NCI-H82 treated with DMSO at 0.1 percent for 48 hours (cell line): ENCODE data around the gene SF3B3.
"Not testable (repeated sequence)": the region's sequence is repeated elsewhere in the genome, so short reads cannot be mapped to it uniquely, and the experiment has no call there.

Experiments used
- DNase-seq: peaks from one replicate; lab custom pipeline; 2025; ENCODE audit not compliant: unreplicated experiment; lab: John Stamatoyannopoulos, UW

SF3B3 gene

DNA sequence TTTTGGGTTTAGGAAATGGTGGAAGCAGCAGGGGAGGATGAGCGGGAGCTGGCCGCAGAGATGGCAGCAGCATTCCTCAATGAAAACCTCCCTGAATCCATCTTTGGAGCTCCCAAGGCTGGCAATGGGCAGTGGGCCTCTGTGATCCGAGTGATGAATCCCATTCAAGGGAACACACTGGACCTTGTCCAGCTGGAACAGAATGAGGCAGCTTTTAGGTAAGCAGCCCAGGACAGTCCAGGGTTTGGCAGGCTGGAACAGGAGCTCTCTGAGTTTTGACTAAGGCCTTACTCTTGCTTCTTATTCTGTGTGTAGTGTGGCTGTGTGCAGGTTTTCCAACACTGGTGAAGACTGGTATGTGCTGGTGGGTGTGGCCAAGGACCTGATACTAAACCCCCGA lies 41.4 kb downstream of the SF3B3 start:
- DNase-seq: no peak

DNA sequence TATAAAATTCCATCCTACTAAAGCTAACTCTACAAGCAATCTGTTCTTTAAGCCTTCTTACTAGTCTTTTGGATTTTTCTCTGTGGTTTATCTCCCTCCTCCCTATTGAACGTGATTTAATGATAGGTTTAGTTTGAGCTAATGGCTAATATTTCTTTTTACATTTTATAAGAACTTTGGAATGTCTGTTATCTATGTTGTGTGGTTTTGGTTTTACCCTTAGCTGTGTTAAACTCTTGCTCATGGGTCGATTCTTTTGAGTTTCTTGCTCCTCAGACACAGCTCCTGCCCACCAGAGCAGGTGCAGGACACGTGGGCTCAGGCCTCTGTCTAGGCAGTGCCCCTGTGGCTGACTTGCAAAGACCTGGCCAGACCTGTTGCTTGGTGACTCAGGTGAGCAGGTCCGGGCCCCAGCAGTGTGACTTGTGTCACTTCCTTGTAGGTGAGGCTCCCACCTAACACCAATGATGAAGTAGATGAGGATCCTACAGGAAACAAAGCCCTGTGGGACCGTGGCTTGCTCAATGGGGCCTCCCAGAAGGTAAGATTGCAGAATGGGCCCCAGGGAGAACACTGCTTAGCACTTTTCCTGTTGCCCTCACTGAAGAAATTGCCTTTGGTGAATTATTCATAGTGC lies 45.1 kb downstream of the SF3B3 start:
- DNase-seq: no peak

DNA sequence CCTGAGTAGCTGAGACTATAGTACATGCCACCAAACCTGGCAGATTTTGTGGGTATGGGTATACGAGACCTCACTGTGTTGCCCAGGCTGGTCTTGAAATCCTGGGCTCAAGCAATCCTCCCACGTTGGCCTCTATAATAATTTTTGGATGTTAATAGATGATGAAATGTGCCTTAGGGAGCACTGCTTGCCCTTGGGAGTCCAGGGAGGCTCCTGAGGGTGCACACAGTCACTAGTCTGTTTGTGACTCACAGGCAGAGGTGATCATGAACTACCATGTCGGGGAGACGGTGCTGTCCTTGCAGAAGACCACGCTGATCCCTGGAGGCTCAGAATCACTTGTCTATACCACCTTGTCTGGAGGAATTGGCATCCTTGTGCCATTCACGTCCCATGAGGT lies 46.1 kb downstream of the SF3B3 start:
- DNase-seq: no peak

DNA sequence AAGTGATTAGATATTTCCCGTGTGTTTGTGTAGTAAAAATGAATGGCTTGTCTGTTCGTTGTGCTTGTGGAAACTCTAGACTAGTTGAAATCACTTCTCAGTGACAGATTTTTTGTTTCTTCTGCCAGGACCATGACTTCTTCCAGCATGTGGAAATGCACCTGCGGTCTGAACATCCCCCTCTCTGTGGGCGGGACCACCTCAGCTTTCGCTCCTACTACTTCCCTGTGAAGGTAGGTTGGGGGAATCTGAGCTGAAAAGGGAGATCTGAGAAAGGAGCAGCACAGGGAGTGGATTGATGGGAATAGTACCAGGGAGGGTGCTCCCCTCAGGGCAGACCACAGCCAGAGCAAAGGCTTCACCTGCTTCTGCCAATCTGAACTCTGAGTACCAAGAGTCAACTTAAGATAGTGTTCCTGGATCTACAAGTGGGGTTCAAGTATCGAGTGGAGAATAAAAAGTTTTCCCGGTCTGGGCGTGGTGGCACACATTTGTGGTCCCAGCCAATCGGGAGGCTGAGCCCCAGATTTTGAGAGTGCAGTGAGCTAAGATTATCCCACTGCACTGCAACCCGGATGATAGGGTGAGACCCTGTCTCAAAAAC lies 47.5 kb downstream of the SF3B3 start:
- no peak for DNase-seq

DNA sequence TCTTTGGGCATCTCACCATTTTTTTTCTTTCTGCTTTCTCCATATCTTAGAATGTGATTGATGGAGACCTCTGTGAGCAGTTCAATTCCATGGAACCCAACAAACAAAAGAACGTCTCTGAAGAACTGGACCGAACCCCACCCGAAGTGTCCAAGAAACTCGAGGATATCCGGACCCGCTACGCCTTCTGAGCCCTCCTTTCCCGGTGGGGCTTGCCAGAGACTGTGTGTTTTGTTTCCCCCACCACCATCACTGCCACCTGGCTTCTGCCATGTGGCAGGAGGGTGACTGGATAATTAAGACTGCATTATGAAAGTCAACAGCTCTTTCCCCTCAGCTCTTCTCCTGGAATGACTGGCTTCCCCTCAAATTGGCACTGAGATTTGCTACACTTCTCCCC lies 48.0 kb downstream of the SF3B3 start:
- DNase-seq: no peak

DNA sequence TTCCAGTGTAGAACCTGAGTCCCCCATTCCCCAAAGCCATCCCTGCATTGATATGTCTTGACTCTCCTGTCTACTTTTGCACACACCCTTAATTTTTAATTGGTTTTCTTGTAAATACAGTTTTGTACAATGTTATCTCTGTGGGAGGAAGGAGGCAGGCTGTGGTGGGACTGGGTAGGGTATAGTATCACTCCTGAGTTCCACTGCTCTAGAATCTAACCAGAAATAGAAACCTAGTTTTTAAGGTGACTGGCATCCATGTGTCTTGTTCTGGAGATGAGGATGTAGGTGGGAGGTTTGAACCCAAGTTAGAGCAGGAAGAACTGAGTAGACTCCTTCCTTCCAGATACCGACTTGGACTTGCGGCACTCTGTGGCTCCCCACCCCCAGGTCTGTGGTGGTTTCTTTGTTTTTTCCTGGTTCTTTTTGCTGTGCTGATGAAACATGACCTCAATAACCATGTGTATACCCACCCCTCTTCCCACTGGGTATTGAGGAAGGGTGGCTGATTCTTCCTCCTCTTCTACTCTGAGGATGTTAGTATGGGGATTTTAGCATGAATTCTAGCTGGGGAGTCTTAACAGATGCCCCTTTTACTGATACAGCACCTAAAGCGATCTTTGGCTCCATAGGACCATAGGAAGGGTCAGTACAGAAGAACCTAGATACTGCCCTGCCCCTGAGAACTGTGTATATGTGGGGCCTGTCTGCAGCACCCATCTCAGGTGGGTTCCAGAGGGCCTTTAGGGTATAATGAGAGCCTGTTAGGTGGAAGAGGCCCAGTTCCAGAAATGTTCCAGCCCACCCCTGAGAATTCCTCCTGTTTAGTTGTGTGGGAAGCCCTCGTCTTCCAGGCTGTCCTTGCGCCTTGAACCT lies 48.7 kb downstream of the SF3B3 start:
- DNase-seq: no peak

DNA sequence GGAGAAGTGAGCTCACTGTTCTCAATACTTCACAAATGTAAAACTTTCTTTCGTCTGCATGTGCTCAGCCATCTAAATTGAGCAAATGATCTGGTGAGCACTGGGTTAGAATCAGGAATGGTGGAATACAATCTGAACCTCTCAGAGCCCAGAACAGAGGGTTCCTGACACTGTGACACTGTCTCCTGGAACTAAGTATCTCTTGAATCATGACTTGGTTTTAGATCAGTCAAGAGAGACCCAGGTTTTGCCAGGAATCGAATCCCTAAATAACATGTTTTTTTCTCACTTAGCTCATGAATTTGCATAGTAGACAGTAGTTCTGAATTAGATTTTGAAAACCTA lies 49.3 kb downstream of the SF3B3 start:
- DNase-seq: no peak

DNA sequence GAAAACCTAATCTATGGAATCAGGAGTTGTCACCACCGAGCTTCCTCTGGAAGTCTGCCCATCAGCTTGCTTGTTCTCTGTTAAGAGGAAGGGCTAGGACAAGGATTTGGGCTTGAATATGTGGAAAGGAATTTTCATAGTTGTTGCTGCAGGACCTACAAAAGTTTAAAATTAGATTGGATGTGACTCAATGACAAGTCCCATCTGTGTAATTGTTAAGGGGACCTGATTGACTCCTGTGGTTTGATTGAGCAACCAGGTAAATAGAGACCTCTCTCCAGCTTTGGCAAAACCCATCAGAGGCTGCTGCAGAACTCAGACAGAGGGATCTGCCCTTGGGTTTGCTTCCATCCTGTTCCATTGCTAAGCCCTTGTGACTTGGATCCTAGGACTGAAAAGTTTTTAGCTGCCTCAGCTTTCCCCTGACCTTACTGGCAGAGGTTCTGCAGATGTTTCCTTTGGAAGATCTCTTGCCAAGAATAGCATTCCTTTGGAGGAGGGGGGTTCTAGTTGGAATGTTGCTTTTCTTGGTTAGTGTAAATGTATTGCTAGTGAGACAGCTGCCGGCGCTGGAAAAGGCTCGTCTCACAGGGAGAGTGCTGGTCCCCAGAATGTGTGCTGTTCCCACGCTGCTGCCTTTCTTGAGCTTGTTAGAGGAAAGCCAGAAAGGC lies 50.0 kb downstream of the SF3B3 start:
- DNase-seq: no peak

DNA sequence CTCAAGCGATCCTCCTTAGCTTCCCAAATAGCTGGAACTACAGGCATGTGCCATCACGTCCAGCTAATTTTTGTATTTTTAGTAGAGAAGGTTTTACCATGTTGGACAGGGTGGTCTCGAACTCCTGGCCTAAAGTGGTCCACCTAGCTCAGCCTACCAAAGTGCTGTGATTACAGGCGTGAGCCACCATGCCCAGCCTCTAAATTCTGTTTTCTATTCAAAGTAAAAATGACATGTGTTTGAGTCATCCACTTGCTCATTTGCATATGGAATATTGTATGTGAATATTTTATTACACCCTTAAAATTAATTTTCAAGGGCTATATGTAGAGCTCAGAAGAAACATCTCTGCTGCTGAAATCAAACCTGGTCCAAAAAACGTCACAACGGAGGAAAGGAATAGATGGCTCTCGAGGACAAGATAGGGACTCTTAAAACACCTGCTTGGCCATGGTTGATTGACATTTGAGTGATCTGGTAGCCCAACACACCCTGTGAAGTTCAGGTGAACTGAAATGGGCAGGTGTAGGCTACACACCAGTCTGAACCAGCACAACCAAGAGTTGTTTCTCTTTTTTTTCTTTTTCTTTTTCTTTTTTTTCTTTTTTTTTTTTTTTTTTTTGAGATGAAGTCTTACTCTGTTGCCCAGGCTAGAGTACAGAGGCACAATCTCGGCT lies 51.1 kb downstream of the SF3B3 start:
- no peak for DNase-seq

DNA sequence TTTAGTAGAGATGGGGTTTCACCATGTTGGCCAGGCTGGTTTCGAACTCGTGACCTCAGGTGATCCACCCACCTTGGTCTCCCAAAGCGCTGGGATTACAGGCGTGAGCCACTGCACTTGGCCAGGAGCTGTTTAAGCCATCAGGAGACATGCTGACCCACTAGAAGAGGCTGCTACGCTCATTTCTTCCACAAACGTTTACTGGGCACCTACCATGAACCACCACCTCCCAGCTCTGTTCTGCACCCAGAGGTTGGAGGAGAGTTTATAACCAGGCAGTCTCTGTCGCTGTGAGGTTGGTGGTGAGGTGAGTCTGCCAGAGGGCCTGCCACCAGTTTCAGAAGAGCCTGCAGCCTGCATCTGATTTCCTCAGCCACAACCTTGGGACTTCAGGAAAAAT lies 51.8 kb downstream of the SF3B3 start:
- no peak for DNase-seq

DNA sequence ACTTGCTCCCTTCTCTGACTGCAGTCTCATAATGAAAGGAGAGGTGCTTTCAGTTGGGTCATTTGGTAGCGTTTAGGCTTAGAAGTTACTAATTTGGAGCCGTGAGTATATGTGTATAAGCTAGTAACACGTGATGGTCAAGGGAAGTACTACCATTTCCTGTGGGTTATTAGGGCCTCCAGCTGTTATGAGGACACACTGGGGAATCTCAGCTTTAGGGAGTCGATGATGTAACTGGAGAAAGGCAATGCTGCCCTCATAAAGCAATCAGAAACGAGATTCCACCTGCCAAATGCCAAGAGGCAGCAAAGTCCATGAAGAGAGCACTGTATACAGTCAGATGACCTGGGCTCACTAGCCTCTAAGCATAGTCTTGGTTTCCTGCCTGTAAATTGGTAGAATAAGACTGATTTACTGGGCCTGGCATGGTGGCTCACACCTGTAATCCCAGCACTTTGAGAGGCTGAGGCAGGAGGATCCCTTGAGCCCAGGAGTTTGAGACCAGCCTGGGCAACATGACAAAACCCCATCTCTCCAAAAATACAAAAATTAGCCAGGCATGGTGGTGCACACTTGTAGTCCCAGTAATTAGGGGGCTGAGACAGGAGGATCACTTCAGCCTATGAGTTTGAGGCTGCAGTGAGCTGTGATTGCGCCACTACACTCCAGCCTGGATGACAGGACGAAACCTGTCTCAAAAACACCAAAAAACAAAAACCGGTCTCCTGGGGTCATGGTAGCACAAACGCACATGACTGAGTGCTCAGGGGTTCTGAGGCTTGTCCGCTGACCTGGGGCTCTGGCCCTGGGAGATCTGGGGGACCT lies 53.0 kb downstream of the SF3B3 start:
- no peak for DNase-seq

DNA sequence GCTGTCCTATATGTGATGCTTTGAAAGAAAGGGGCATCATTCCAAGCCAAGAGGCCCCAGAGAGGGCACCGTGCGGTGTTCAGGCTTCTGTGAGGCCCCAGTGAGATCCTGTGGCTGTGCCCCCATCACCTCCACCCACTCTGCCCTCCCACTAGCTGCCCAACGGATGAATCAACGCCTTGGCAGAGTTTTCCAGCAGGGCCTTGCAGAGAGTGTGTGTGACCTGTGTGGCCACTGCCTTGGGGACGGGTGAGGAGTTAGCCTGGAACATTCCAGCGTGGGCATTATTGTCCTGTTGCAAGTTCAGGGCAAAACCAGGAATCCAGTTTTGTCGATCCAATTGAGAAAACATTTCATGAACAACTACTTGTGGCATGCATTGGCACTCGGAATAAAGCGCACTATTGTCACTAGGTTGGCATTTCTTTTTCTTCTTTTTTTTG lies 53.7 kb downstream of the SF3B3 start:
- DNase-seq: no peak

DNA sequence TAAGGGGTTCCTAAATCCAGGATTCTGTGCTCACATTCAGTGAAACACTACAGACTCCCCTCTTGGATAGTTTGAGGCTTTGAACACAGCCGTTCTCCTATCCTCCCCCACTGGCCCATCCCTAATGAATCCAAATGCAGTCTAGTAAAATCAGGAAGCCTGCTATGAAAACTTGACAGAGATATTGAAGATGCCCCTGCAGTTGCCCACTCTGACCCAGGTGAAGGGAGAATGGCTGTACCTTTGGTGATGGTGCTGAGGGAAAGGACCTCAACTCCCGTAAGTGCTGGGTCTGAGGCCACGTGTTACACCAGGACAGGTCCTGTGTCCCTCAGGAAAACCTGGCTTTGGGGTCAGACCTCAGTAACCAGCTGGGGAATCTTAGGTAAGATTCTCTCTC lies 54.4 kb downstream of the SF3B3 start:
- no peak for DNase-seq

DNA sequence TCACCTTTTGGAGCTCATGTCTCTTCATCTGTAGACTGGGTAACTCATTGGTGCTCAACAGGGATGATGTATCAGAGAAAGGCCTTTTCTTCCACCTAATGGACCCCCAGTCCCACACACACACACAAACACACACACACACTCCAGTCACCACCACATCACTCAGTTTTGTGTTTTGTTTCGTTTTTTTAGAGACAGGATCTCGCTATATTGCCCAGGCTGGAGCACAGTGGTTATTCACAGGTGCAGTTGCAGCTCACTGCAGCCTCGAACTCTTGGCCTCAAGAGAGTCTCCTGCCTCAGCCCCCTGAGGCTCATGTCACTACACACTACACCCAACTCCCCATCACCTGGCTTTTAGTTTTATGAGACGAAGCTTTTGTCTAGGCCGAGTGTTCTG lies 55.6 kb downstream of the SF3B3 start:
- DNase-seq: no peak

DNA sequence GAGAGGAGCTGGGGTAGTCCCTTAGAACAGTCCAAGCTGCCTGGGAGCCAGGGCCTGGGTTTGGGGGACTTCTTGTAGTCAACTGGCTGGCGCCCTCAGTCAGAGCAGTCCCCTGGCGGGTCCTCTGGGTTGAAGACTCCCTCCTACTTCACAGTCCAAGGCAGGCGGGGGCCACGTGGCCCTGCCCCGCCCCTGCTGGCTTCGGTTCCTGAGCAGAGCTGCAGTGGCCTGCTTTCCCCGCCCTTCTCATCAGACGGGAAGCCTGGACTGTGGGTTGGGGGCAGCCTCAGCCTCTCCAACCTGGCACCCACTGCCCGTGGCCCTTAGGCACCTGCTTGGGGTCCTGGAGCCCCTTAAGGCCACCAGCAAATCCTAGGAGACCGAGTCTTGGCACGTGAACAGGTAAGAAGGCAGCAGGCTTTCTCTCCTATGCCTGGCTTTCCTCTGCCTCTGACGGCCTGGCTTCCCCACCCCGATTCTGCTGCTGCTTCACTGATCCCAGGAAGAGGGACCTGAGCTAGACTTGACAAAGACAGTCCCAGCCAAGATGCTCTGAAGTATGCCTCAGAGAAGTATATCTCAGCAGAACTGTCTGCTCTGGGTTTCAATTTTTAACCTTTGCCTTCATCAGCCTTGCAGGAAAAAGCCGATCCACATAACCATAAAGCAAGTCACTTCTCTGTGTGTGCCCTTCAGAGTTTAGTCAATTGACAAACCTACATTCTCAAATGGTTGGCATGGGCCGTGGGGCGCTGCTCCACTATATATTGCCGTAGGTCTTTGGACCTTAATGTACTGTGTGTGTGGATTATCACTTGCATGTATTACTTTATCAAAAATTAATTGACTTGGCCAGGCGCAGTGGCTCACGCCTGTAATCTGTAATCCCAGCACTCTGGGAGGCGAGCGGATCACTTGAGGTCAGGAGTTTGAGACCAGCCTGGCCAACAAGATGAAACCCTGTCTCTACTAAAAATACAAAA lies 56.3 kb downstream of the SF3B3 start:
- no peak for DNase-seq

DNA sequence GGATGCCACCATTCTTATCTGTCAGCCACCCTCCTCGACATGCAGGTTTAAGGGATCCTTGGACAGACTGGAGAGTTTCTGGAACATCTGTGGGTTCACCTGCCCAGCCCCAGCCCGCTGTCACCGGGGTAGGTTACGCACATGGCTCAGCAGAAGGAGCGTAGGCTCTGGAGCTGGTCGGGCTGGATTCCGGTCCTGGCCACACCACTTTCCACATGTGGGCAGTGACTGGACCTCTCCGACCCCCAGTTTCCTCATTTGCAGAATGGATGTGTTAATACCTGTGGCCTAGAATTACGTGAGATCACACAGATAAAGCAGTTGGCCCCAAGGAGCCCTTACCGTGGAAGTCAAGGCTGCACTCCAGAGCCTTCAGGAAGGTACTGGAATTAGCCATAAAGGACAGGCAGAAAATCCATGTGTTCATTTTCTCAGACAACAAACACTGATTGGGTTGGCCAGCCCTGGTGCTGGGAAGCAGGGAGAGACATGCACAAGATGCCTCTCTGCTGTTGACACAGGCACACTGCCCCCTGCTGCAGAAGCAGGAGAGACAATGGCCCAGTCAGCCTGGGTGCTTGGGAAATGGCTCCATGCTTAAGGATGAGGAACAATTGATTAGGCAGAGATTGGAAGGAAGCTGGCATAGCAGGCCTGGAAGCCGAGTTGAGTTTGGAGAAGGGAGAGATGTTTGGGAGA lies 58.8 kb downstream of the SF3B3 start:
- DNase-seq: no peak

DNA sequence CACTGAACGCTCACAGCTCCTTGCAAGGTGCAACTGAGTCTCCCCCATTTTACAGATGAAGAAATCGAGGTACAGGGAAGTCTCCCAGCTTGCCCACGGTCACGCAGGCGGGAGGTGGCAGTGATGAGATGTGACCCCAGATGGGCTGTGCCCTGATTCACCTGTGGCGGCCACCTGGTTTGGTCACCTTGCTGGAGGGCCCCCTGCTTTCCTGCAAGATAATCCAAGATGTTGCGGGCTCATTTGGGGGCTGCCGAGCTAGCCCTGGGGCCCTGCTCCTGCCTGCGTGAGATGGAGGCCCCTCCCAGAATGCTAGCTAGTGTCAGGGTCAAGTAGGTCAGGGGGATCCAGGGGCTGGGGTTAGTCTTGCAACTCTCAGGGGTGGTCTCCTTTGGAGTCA lies 63.1 kb downstream of the SF3B3 start:
- no peak for DNase-seq

DNA sequence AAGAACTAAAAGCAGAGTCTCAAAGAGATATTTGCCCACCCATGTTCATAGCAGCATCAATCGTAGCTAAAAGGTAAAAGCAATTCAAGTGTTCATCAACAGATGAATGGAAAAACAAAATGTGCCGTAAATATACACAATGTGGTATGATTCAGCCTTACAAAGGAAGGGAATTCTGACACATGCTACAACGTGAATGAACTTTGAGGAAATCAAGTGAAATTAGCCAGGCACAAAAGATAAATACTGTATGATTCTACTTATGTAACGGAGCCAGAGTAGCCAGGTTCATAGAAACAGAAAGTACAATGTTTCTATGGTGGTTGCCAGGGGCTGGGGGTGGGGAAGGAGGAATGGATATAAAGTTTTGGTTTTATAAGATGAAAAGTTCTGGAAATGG lies 64.9 kb downstream of the SF3B3 start:
- DNase-seq: no peak

DNA sequence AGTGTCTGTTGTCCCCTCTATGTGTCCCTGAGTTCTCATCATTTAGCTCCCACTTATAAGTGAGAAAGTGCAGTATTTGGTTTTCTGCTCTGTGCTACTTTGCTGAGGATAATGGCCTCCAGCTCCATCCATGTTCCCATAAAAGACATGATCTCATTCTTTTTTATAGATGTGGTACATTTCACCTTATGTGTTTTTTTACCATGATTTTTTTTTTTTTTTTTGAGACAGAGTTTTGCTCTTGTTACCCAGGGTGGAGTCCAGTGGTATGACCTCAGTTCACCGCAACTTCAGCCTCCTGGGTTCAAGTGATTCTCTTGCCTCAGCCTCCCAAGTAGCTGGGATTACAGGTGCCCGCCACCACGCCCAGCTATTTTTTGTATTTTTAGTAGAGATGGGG lies 65.8 kb downstream of the SF3B3 start:
- DNase-seq: not testable (repeated sequence)
